Ammon's horn (tissue), 1 donor: Measurements from ENCODE around the gene PPP5C.
"Not testable (repeated sequence)": the region's sequence is repeated elsewhere in the genome, so short reads cannot be mapped to it uniquely, and the experiment has no call there.

Source experiments
- DNase-seq: peaks from one replicate; pipeline ENCODE4 v3.0.0-alpha.2; 2016; ENCODE audit warnings: low spot score

Gene PPP5C

GRCh38 chr19:46346821-46347571 is at the start of gene PPP5C:
Gene PPP5C (plus strand): TSS chr19:46347087. CDS start chr19:46347097, 10 bp downstream.
- DNase-seq = peak; percentile 87

GRCh38 chr19:46297700-46298478 is 49.0 kb upstream of the PPP5C start:
- DNase-seq = peak; percentile 76

- DNase-seq = no peak
These were observed 48.3 kb upstream of the PPP5C start for GRCh38 chr19:46298479-46299003.

GRCh38 chr19:46299004-46299509 is 47.8 kb upstream of the PPP5C start:
- DNase-seq = peak; percentile 93

GRCh38 chr19:46299695-46300094 is 47.2 kb upstream of the PPP5C start:
- no peak for DNase-seq

GRCh38 chr19:46303322-46303690 is 43.6 kb upstream of the PPP5C start:
- no peak for DNase-seq

- no peak for DNase-seq
These were observed 43.0 kb upstream of the PPP5C start for GRCh38 chr19:46303691-46304397.

- no peak for DNase-seq
These were observed 40.4 kb upstream of the PPP5C start for GRCh38 chr19:46306501-46306900.

- DNase-seq = no peak
These were observed 38.4 kb upstream of the PPP5C start for GRCh38 chr19:46308510-46308909.

- DNase-seq = no peak
These were observed 37.8 kb upstream of the PPP5C start for GRCh38 chr19:46309056-46309455.

GRCh38 chr19:46311444-46311843 is 35.4 kb upstream of the PPP5C start:
- DNase-seq = no peak

GRCh38 chr19:46313540-46314469 is 33.1 kb upstream of the PPP5C start:
- not testable (repeated sequence) for DNase-seq

- no peak for DNase-seq
These were observed 29.5 kb upstream of the PPP5C start for GRCh38 chr19:46317339-46317738.

GRCh38 chr19:46319613-46320012 is 27.3 kb upstream of the PPP5C start:
- peak; percentile 21 for DNase-seq

- no peak for DNase-seq
These were observed 26.3 kb upstream of the PPP5C start for GRCh38 chr19:46320559-46320958.

GRCh38 chr19:46321653-46322052 is 25.2 kb upstream of the PPP5C start:
- no peak for DNase-seq

GRCh38 chr19:46323227-46323626 is 23.7 kb upstream of the PPP5C start:
- DNase-seq = not testable (repeated sequence)

GRCh38 chr19:46324277-46324676 is 22.6 kb upstream of the PPP5C start:
- DNase-seq = no peak

GRCh38 chr19:46326608-46327007 is 20.3 kb upstream of the PPP5C start:
- DNase-seq = no peak

- no peak for DNase-seq
These were observed 18.8 kb upstream of the PPP5C start for GRCh38 chr19:46328079-46328478.

- DNase-seq = no peak
These were observed 16.5 kb upstream of the PPP5C start for GRCh38 chr19:46330319-46330918.
